Measurements from ENCODE around the gene POP5.
A peak's percentile ranks its signal among the peaks of the same experiment; 100 is the strongest.
"Not testable (repeated sequence)": the region's sequence is repeated elsewhere in the genome, so short reads cannot be mapped to it uniquely, and the experiment has no call there.

POP5 gene

GRCh38 chr12:120580787-120581723, at the start of gene POP5:
Gene POP5, minus strand, starts transcription at chr12:120581402. Its CDS starts 40 bp downstream, at chr12:120581362.
- DNase-seq, result peak; percentile 96

GRCh38 chr12:120630104-120630892, 49.1 kb upstream of the POP5 start:
- DNase-seq, result no peak

- no peak for DNase-seq
Measured at GRCh38 chr12:120628919-120629318, 47.7 kb upstream of the POP5 start.

GRCh38 chr12:120625557-120626419, 44.6 kb upstream of the POP5 start:
- peak; percentile 38 for DNase-seq

- DNase-seq, result no peak
Measured at GRCh38 chr12:120620624-120621023, 39.4 kb upstream of the POP5 start.

GRCh38 chr12:120618954-120619615, 37.9 kb upstream of the POP5 start:
- DNase-seq, result no peak

- DNase-seq, result not testable (repeated sequence)
Measured at GRCh38 chr12:120617767-120618166, 36.6 kb upstream of the POP5 start.

GRCh38 chr12:120617193-120617592, 36.0 kb upstream of the POP5 start:
- DNase-seq, result not testable (repeated sequence)

GRCh38 chr12:120614848-120615247, 33.6 kb upstream of the POP5 start:
- DNase-seq, result peak; percentile 13

- not testable (repeated sequence) for DNase-seq
Measured at GRCh38 chr12:120611534-120611933, 30.3 kb upstream of the POP5 start.

GRCh38 chr12:120610560-120610959, 29.4 kb upstream of the POP5 start:
- DNase-seq, result no peak

GRCh38 chr12:120602416-120602815, 21.2 kb upstream of the POP5 start:
- DNase-seq, result not testable (repeated sequence)

GRCh38 chr12:120599672-120600552, 18.7 kb upstream of the POP5 start:
- DNase-seq, result no peak

GRCh38 chr12:120598674-120599463, 17.7 kb upstream of the POP5 start:
- DNase-seq, result no peak

GRCh38 chr12:120597861-120598260, 16.7 kb upstream of the POP5 start:
- no peak for DNase-seq

GRCh38 chr12:120596901-120597300, 15.7 kb upstream of the POP5 start:
- DNase-seq, result no peak

- no peak for DNase-seq
Measured at GRCh38 chr12:120592121-120593049, 11.2 kb upstream of the POP5 start.

GRCh38 chr12:120590741-120591407, 9.7 kb upstream of the POP5 start:
- DNase-seq, result no peak

Data from activated CD4-positive, alpha-beta T cell treated with anti-CD3 and anti-CD28 coated beads for 48 hours (primary cell).